Loucy (cell line): ENCODE data around the gene ZNF774.

Source experiments
- CTCF ChIP-seq: fragments of 200-600 bp; sonication (generic); conservative IDR thresholded peaks from 2 replicates; pipeline ENCODE4 v1.5.1; 2014; ENCODE audit warnings: mild to moderate bottlenecking, antibody characterized with exemption, low read length
- EZH2phosphoT487 ChIP-seq: fragments of 200-600 bp; IDR thresholded peaks from 2 replicates; pipeline ENCODE4 v1.6.1; 2018; ENCODE audit warnings: antibody characterized with exemption, mild to moderate bottlenecking, moderate library complexity, borderline replicate concordance

GRCh38 chr15:90320062-90320884, 31.8 kb upstream of the ZNF774 start:
- TF ChIP-seq CTCF (peak; percentile 98), EZH2phosphoT487 (no peak)
